ENCODE measurements around the gene NAT10.
"Not testable (repeated sequence)": the region's sequence is repeated elsewhere in the genome, so short reads cannot be mapped to it uniquely, and the experiment has no call there.

The NAT10 gene

GRCh38 chr11:34105079-34105956, at the start of gene NAT10:
TSS of gene NAT10 (plus strand) at chr11:34105629. CDS start at chr11:34108226, 2,597 bp downstream.
- DNase-seq = peak; percentile 96

GRCh38 chr11:34056672-34057071, 48.8 kb upstream of the NAT10 start:
- no peak for DNase-seq

GRCh38 chr11:34063061-34063795, 42.2 kb upstream of the NAT10 start:
- DNase-seq = no peak

- no peak for DNase-seq
These were observed 41.1 kb upstream of the NAT10 start for GRCh38 chr11:34064291-34064690.

GRCh38 chr11:34065505-34066203, 39.8 kb upstream of the NAT10 start:
- DNase-seq = no peak

GRCh38 chr11:34066766-34067165, 38.7 kb upstream of the NAT10 start:
- DNase-seq = not testable (repeated sequence)

- no peak for DNase-seq
These were observed 37.9 kb upstream of the NAT10 start for GRCh38 chr11:34067383-34068065.

- DNase-seq = no peak
These were observed 37.3 kb upstream of the NAT10 start for GRCh38 chr11:34068111-34068510.

GRCh38 chr11:34071306-34071705, 34.1 kb upstream of the NAT10 start:
- DNase-seq = not testable (repeated sequence)

- no peak for DNase-seq
These were observed 33.4 kb upstream of the NAT10 start for GRCh38 chr11:34072041-34072440.

- no peak for DNase-seq
These were observed 32.6 kb upstream of the NAT10 start for GRCh38 chr11:34072832-34073231.

GRCh38 chr11:34074391-34074790, 31.0 kb upstream of the NAT10 start:
- DNase-seq = no peak

- no peak for DNase-seq
These were observed 30.1 kb upstream of the NAT10 start for GRCh38 chr11:34075178-34075820.

GRCh38 chr11:34080609-34081008, 24.8 kb upstream of the NAT10 start:
- no peak for DNase-seq

GRCh38 chr11:34084637-34085036, 20.8 kb upstream of the NAT10 start:
- DNase-seq = no peak

- no peak for DNase-seq
These were observed 18.7 kb upstream of the NAT10 start for GRCh38 chr11:34086554-34087283.

- no peak for DNase-seq
These were observed 13.6 kb upstream of the NAT10 start for GRCh38 chr11:34091825-34092224.

GRCh38 chr11:34094900-34095299, 10.5 kb upstream of the NAT10 start:
- DNase-seq = not testable (repeated sequence)

- no peak for DNase-seq
These were observed 6.6 kb upstream of the NAT10 start for GRCh38 chr11:34098813-34099212.

GRCh38 chr11:34104680-34105078, 750 bp upstream of the NAT10 start:
- no peak for DNase-seq

GRCh38 chr11:34105957-34106504, 602 bp downstream of the NAT10 start:
- no peak for DNase-seq
